Measurements from ENCODE around the gene DAD1.
"Not testable (repeated sequence)": the region's sequence is repeated elsewhere in the genome, so short reads cannot be mapped to it uniquely, and the experiment has no call there.

The DAD1 gene

DNA sequence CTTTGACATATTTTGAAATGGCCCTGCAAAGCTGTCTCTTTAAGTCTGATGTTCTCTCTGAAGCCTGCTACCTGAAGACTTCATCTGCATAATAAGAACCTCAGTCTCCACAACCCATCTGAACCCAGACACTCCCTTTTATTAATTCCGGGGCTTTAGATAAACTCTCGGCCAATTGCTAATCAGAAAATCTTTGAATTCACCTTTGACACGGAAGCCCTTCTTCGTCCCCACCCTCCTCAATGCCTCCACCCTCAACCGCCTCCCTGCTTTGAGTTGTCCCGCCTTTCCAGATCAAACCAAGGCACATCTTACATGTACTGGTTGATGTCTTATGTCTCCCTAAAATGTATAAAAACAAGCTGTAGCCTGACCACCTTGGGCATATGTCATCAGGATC is 37.6 kb upstream of the DAD1 start:
- TF ChIP-seq, protein P1, sequence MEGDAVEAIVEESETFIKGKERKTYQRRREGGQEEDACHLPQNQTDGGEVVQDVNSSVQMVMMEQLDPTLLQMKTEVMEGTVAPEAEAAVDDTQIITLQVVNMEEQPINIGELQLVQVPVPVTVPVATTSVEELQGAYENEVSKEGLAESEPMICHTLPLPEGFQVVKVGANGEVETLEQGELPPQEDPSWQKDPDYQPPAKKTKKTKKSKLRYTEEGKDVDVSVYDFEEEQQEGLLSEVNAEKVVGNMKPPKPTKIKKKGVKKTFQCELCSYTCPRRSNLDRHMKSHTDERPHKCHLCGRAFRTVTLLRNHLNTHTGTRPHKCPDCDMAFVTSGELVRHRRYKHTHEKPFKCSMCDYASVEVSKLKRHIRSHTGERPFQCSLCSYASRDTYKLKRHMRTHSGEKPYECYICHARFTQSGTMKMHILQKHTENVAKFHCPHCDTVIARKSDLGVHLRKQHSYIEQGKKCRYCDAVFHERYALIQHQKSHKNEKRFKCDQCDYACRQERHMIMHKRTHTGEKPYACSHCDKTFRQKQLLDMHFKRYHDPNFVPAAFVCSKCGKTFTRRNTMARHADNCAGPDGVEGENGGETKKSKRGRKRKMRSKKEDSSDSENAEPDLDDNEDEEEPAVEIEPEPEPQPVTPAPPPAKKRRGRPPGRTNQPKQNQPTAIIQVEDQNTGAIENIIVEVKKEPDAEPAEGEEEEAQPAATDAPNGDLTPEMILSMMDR (IDR thresholded peaks at IDR 0.05; ENCODE audit: extremely low read depth, missing control alignments), result no peak
- DNase-seq (ENCODE audit: low spot score), result no peak

DNA sequence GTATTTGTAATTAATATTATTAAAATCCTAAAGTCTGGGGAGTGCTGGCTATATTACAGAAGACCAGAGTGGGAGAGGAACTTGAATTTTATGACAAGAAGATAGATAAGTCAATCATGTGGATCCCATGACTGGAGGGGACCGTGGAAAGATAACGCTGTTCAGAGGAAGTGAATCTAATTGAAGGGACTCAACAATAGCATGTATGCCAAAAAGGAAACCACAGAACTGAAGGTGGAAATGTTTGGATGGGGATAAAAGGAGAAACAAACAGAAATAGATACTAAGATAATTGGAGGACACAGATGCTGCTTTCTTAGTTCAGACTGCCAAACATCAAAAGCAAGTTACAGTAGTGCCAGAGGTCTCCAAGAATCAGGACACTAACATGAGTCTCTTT is 34.0 kb upstream of the DAD1 start:
- TF ChIP-seq, protein P1 (IDR thresholded peaks at IDR 0.05; ENCODE audit: extremely low read depth, missing control alignments), result no peak
- no peak for DNase-seq (ENCODE audit: low spot score)

DNA sequence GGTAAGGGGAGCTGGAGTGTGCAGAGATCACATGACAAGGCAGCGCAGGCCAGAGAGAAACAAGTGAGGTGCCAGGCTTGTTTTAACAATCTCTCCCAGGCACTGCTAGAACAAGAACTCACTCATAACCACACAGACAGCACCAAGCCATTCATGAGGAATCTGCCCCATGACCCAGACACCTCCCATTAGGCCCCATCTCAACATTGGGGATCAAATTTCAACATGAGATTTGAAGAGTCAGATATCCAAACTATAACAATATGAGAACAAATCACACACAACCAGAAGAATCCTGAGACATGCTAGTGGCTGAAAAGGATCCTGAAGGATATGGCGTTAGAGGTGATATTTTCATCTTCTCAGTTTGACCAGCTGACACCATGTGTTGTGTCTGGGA is 33.2 kb upstream of the DAD1 start:
- TF ChIP-seq, protein P1 (IDR thresholded peaks at IDR 0.05; ENCODE audit: extremely low read depth, missing control alignments), result no peak
- no peak for DNase-seq (ENCODE audit: low spot score)

DNA sequence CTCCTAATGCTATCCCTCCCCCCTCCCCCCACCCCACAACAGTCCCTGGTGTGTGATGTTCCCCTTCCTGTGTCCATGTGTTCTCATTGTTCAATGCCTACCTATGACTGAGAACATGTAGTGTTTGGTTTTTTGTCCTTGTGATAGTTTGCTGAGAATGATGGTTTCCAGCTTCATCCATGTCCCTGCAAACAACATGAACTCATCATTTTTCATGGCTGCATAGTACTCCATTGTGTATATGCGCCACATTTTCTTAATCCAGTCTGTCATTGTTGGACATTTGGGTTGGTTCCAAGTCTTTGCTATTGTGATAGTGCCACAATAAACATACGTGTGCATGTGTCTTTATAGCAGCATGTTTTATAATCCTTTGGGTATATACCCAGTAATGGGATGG is 26.7 kb upstream of the DAD1 start:
- DNase-seq (ENCODE audit: low spot score), result not testable (repeated sequence)

DNA sequence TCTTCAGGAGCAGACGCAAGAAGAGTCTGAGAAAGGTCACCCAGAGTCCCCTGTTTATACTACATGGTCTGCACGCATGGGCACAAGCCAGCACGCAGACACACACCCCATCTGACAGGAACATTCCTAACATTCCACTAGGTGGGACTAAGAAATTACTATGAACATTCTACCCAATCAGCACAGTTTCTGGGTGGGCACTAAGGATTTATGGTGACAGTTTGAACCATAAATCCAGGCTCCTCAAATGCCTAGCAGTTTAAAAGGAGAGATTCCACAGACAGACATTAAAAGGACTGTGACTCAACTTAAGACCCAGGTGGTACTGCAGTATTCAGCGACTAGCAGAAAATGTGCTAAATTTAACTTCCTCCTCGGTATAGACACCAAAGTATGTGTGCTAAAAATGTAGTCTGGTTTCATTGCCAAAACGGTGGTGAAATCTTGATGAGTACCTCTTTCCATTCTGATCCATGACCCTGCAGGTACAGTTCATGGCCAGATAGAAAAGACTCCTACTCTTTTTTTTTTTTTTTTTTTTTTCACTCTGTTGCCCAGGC is 25.3 kb upstream of the DAD1 start:
- TF ChIP-seq, protein P1 (IDR thresholded peaks at IDR 0.05; ENCODE audit: extremely low read depth, missing control alignments), result no peak
- no peak for DNase-seq (ENCODE audit: low spot score)

DNA sequence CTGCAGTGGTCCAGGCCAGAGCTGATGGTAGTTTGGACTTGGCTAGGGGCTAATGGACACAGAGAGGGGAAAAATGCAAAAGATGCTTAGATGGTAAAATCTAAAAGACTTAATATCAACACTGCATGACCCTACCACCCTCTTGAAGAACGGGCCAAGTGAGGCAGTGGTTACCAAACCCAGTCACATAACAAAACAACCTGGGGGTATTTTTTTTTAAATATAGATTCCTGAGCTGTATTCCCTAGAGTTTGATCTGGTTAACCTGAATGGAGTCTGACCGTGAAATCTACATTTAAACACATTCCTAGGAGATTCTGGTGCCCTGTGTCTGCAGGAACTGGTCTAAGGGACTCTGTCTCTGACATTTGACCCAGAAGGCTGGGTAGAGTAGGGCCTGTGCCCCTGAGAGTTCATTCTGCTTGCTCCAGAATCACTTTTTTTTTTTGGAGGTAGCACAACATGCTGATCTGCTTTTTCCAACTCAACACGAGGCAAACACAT is 24.8 kb upstream of the DAD1 start:
- TF ChIP-seq, protein P1 (IDR thresholded peaks at IDR 0.05; ENCODE audit: extremely low read depth, missing control alignments), result no peak
- no peak for DNase-seq (ENCODE audit: low spot score)

DNA sequence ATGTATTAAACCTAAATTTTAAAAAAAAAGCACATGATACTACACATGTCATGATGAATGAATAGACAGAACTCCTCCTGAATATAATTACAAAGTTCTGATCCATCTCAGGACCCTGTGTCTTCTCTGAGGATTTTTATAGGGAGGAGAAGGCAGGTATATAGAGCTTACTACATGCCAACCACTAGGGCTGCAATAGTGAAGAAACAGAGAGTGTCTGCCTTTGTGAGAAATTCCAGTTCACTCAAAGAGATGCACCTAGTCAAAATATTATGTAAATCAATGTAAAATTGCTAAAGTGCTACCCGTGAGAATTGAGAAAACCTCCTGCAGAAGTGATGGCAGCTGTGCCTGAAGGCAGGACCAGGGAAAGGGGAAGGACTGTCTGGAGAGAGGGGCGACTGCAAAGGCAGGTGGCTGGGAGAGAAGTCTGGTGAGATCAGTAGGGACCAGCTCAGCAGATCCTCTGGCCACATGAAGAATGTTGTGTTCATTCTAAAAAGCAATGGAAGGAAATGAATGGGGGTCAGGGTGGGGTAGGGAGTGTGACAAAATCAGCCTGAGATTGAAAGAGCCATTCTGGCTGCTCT is 24.2 kb upstream of the DAD1 start:
- TF ChIP-seq, protein P1 (IDR thresholded peaks at IDR 0.05; ENCODE audit: extremely low read depth, missing control alignments), result no peak
- no peak for DNase-seq (ENCODE audit: low spot score)

DNA sequence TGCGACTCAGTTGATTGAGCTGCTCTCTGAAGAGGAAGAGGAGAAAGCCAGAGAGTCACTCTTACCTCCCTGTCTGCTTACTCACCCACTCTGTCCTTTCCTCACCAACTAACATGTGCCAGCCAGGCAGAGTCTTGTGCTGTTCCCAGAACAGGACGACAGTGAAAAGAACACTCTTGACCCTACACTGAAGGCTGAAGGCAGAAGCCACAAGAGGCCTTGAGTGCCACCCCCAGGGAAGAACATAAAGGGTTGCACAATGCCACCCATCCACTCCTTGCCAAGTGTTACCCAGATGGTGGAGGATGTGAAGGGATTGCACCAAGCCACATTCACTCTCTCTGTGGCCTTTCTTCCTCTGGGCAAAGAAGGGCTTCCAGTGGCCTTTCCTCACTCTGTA is 21.9 kb upstream of the DAD1 start:
- TF ChIP-seq, protein P1 (IDR thresholded peaks at IDR 0.05; ENCODE audit: extremely low read depth, missing control alignments), result no peak
- DNase-seq (ENCODE audit: low spot score), result no peak

Data from GM20000 (cell line).